A172 (cell line): ENCODE measurements around the gene SLC35D1. TPM values are rescaled to one million over a fixed set of nuclear protein-coding genes. Genes with fewer than 3 reads are reported as not detected.
"Not testable (repeated sequence)": the region's sequence is repeated elsewhere in the genome, so short reads cannot be mapped to it uniquely, and the experiment has no call there.

Experiments
- DNase-seq: peaks from one replicate; pipeline ENCODE4 v3.0.0-alpha.2; 2015; ENCODE audit warnings: low spot score
- total RNA-seq: library from RNA; depleted of rRNA; stranded (reverse); fragments of >200 nt; shearing (Covaris generic); gene quantifications from 2 replicates; pipeline ENCODE4 v1.2.3, GENCODE V29; 2014; rRNA removed

Gene SLC35D1
- 14.1 and 15.2 TPM in 2 replicates for total RNA-seq

DNA sequence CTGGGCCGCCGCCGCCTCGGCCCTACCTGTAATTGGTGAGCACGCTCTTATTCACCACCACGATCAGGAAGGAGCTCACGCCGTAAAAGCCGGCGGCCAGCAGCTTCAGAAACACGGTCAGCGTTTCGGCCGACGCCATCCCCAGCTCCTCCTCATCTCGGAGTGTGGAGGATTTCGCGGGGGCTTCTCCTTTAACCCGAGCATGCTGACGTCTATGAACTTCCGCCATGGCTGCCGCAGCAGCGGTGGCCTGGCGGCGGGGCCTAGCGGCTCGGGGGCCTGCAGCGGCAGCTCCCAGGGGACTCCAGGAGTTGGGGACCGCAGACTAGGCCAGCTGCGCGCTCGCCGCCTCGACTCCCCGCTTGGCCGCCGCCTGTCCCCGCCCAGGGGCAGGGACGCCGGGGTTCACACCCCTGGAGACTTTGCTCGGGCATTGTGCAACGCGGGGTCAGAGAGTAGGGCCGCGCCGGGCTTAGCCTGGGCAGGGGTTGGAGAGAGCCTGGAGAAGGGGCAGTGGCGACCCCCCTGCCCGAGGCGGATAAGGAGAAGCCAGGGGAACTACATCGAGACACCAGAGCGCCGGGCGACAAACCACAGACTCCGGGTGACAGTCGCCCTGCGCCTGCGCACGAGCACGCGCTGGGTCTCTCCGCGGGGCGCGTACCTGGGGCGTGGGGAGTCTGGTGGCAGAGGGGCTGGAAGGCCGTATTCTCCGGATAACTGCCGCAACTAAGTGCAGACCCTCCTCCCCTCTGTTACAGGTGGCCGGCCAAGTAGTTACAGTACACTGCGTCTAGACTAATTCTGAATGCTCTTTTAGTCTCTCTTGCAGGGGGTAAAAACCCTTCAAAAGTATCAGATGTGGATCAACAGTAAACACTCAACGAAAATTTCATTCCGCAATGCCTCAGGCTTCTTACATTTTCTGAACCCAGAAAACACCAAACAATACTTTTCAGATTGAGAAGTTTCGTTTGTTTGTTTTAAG lies at the start of gene SLC35D1:
SLC35D1 (minus strand) TSS at position 364 of the 988 bp plus-strand sequence; CDS start at position 229, 135 bp downstream.
- peak; percentile 32 for DNase-seq

DNA sequence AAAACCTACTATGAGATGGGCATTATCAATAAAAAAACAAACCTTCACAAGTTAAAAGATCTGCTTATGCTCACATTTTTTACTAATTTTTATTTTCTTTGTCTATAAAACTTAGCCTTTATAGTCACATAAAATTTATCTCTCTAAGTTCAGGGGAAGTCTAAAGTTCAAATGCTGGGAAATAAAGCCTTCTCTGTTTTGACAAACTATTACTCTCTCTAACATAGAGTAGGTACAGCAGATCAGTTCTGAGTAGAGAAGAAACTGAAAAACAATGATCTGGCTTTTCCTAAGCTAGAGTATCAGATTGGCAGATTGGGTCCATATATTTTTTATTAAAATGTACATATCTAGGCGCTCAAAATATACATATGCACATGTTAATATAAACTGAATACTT lies 49.6 kb upstream of the SLC35D1 start:
- no peak for DNase-seq

DNA sequence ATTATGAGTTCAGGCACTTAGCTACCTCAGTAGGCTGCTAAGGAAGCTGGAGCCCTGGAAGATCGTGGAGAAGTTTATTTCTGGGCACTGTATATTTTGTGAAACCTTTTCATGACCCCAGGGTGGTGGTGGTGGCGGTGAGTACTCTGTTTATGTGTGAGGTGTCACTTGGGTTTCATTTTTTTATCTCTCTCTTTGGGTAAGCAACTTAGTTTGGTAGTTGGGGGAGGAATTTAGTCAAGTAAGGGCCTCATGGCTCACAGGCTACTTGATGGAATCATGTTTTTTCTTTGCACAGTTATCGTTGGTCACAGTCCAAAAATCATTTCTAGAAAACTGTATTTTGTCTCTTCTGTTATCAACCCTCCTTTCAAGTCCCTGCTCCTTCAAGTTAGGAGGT lies 46.9 kb upstream of the SLC35D1 start:
- DNase-seq, result no peak

DNA sequence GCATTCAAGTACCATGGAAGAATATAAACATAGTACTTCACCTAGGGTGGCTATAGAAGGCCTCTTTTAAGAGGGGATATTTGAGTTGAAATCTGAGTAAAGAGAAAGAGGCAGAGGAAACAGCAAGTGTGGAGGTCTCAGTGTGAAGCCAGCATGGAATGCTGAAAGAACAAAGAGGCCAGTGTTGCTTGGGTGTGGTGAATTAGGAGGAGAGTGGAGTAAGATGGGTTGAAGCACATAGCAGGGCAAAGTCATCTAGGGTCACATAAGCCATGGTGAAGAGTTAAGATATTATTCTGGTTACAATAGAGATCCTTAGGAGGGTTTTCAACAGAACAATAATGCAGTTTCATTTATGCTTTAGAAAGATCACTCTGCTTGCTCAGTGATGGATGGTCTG lies 43.4 kb upstream of the SLC35D1 start:
- no peak for DNase-seq

DNA sequence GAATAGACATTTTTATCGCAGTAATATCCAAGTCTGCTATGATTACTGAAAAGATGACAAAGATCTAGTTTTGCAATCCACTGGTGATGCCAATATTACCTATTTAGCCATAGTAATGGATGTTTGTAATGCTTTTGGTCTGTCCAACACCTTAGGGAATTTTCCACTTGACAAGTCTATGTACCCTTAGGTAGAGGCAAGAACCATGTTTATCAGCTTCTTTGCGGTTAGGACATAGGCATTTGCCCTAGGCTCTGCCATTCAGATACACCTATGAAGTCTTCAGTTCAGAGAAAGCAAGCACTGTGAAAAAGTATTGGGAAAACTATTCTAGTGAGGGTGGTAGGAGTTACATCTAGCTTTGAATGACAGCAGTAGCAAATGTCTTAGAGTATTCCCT lies 40.2 kb upstream of the SLC35D1 start:
- DNase-seq, result no peak

DNA sequence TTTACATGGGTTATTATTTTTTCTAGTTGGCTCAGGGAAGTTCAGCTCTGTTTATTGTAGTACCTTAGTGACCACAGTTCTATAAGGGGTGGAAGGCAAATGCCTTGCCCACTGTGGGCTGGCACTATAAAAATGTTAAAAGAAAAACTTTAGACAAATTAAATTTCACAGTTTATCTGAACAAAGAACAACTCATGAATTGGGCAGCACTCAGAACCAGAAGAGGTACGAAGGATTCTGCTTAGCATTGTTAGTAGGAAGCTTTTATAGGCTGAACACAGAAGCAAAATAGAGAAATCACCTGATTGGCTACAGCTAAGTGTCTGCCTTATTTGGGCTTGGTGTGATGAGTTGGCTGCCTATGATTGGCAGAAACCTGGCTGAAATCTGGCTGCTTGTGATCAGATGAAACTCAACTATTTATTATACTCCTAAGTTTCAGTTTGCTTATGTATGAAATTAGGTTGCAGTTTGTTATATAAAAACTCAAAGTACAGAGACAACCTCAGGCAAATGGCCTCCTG lies 35.8 kb upstream of the SLC35D1 start:
- no peak for DNase-seq

DNA sequence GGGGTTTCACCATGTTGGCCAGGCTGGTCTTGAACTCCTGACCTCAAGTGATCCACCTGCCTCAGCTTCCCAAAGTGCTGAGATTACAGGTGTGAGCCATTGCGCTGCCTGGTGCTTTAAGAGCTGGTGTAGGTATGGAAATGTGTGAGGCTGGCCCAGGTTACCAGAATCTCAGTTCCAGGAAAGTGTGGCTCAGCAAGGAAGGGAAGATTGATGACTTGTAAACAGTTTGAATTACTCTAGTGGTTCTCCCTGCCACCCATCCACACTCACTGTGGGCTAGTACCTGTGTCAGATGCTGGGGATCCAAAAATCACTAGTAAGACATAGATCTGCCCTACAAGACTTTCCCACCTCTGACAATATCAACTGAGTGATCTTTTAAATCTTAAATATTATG lies 34.5 kb upstream of the SLC35D1 start:
- no peak for DNase-seq

DNA sequence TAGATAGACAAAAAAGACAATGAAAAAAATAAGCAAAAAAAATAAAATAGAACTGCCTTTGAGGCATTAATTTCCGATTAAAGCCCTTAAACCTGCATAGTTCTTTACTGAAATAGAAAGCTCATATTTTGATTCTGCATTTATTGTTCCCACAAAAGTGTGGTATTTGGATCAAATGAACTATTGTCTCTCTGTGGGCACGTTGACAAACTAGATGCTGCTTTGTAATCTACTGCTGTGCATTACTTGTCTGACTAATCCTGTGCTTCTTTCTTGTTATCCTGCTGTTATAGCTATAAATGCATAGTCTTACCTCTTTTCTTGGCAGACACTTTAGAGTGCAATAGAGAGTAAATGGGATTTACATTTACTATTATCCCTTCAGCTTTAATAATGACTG lies 31.4 kb upstream of the SLC35D1 start:
- no peak for DNase-seq

DNA sequence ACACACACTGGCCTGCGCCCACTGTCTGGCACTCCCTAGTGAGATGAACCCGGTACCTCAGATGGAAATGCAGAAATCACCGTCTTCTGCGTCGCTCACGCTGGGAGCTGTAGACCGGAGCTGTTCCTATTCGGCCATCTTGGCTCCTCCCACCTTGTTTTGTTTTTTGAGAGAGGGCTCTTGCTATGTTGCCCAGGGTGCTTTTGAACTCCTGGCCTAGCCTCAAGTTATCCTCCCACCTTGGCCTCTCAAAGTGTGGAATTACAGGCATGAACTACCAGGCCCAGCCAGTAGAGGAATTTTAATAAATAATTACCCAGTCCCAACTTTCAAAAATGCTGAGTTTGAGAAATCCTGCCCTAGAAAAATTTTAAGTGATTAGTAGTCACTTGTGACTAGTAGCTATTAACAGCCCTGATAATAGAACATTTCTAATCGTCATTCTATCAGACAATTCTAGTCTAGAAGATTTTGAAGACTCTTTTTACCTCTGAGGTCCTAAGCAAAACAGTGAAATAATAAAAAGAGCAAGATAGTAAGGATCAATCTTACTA lies 30.9 kb upstream of the SLC35D1 start:
- DNase-seq, result no peak

DNA sequence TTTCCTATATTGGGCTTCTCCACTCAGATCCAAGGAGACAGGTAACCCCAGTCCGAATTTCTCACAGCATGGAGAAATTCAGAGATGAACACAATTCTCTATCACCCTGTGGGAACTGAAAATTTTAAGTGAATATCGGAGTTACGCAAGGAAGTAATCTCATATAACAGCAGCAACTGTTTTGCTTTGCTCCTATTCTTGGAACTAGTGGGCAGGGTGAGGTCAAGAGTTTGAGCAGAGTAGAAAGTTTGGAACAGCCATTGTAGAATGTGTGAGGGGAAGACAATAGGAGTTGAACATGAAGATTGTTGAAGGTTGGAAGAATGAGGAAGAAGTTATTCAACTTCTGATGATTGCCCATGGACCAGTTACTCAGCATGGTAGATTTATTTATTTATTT lies 24.3 kb upstream of the SLC35D1 start:
- DNase-seq, result no peak

DNA sequence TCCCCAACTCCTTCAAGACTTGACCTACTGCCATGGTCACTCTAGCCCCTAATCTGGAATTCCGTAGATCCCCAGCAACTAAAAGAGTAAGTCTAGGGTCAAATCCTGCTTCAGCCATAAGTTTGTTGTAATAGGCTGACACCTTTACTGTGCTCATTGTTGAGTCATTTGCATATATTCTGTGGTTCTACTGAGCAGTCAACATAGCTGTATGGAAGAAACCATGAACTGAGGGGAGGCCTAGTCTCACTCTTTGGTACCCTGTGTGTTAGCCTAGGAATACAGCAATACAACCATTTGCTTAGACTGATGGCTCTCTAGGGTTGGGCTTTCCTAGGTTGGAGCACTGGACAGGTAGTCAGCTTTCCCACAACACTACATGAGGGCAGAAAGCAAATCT lies 23.6 kb upstream of the SLC35D1 start:
- DNase-seq, result no peak

DNA sequence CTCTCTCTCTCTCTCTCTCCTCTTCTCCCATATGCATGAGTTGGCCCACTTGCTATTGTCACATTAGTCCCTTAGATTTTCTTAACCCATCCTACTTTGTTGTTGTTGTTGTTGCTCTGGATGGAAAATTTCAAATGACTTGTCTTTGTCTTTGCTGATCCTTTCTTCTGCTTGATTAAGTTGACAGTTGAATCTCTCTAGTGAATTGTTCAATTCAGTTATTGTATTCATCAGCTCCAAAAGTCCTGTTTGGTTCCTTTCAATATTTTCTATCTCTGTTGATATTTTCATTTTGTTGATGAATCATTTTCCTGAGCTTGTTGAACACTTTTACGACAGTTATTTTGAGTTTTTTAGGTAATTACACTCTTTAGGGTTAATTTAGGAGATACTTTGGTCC lies 18.8 kb upstream of the SLC35D1 start:
- DNase-seq, result no peak

DNA sequence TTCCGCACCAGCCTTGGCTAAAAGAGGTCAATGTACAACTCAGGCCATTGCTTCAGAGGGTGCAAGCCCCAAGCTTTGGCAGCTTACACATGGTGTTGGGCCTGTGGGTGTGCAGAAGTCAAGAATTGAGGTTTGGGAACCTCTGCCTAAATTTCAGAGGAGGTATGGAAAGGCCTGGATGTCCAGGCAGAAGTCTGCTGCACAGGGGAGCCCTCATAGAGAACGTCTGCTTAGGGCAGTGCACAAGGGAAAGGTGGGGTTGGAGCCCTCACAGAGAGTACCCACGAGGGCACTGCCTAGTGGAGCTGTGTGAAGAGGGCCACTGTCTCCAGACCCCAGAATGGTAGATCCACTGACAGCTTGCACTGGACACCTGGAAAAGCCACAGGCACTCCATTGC lies 13.7 kb upstream of the SLC35D1 start:
- not testable (repeated sequence) for DNase-seq

DNA sequence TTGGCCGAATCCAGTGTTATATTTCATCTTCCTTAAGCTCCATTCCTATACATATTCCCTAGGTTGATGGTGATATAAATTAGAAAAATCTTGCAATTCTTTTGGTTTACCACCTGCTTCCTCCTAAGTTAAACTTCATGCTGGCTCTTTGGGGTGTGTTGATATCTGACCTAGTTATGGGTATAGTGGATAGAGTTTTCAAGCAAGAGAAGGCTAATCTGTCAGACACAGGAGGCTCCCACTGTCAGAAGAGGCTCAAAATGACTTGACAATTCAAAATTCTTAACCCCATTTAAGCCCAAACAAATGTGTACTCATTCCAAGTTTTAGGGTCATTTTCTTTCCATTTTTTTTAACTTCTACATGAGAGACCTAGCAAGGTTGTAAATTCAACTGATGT lies 8.5 kb upstream of the SLC35D1 start:
- no peak for DNase-seq

DNA sequence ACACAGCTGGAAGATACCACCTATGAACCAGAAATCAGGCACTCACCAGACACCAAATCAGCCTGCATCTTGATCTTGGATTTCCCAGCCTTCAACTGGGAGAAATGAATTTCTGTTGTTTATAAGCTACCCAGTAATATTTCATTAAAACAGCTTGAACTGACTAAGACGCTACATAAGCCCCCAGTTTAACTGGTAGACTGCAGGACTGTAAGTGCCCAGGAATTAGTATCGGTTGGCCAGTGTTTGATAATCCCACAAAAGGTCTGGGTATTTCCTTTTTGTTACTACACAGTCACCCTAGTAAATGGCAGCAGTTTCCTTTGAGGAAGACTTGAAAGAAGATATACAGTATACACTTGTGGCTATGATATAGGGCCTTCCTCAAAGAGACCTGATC lies 7.3 kb upstream of the SLC35D1 start:
- DNase-seq, result no peak

DNA sequence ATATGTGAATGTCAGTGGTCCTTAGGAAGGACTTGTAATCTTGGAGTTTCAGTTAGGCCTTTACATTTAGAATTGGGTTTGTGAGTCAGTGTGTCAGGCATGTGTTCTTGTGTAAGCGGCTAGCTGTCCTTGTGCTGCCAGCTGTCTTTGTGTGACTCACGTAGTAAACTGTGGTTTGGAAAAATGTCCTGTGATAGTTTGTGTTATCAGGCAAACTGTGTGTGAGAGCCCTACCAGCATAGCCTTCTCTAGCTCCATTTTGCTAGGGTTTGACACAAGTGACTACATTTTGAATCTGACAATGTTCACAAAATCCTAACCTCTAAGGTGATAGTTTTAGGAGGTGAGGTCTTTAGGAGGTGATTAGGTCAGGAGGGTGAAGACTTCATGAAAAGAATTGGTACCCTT lies 6.9 kb upstream of the SLC35D1 start:
- peak; percentile 89 for DNase-seq

DNA sequence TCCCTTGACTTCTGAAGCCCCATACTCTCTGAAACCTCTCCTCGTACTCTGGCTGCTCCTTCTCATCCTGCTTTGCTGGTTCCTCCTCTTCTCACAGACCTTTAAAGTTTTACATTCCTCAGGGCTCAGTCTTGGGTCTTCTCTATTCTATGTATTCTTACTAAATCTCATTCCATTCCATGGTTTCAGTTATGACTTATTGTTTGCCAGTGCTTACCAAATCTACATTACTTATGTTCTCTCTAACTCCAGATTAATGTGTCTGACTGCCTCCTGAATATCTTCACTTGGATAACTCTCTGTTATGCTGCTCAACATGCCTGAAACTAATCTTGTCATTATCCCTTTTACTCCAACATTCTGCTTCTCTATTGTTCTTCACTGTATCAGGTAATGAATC lies 5.4 kb upstream of the SLC35D1 start:
- no peak for DNase-seq

DNA sequence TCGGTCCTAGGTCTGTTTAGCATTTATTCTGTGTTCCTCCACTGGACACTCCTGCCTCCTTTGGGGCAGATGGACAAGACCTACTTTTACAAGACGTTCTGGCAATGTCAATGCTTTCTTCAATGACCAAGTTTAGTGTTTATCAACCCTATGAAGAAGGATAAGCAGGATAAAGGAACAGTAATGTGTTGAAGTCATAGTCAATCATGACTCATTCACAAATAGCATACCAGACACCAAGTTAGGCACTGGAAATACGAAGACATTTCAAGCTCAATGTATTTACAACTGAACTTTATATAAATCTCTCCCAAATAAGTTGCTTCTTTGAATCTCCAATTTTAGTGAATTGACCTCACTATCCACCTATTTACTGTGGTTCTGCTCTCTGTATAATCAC lies 4.8 kb upstream of the SLC35D1 start:
- DNase-seq, result no peak

DNA sequence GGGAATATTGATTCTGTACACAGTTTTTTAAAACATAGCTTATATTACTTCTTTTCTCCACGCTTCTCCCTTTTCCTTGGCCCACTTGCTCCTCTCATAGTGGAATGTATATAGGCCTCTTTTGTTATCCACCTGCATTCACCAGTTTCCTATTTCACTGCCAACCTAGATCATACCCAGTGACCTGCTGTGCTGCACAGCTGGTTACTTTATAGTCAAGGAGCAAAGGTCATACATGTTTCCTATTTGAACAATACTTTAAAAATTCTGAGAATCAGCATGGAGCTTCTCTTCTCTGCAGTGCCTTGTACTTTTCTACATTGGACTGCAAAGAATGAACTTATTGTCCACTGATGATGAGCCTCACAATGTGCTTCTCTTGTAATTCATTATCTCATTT lies 4.3 kb upstream of the SLC35D1 start:
- no peak for DNase-seq

DNA sequence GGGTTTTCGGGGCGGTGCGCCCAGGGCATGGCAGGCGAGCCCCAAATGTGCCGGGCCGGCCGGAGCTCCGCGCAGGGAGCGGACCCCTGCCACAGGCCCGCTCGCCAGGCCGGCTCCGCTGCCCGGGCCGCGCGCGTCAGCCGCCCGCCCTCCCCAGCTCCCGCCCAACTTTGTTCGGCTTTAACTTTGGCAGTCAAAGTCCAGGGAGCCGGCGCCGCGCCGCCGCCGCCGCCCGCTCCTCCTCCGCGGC lies 488 bp downstream of the SLC35D1 start:
- no peak for DNase-seq

DNA sequence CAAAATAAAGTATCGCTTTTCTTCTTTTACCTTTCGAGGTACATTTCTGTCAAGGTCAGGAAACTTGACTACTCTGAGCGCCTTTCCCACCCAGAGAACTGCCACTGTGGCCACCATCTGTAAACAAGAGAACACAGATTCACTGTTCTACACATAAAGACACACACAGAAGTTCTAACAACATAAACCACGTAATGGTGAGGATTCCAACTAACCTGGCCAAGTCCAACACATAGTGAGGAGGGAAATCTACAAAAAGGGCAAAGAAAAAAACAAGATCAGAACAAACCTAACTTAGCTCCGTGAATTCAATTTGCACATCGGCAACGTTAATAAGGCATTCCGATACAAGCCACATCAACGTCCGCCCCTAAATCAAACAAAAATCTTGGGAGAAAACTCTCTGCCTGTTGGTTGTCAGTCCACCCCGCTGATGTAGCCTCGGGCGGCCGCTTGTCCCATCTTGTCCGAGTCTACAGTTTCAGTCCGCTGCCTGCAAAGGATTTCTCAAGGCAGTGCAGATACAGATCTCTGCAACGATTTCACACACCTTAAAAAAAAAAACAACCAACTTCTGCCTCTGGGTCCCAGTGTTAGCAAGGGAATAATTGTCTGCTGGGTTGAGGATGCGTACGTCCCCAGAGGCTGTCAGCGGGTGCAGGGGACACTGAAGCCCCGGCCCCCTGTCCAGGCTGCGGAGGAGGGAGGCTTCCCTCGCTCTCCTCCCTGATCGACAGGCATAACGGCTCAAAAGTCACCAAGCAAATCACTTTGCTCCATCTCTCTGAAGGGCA lies 1.0 kb downstream of the SLC35D1 start:
- peak; percentile 26 for DNase-seq

DNA sequence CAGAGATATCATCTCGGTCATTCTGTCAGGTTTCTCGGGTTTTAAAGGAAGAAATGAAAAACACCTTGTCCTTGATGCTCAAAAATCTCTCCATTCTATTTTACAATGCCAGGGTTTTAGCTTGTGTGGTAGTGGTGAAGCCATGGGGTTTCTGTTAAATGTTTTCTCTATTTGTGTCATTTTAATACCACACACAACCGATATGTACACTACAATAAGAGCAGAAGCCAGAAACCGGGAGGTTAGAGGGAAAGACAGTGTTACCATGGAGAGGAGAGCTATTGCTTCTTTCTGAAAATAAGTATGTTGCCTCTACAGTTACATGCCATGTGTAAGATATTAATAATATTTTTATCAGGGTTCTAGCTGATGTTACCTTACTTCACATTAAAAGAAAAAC lies 2.8 kb downstream of the SLC35D1 start:
- no peak for DNase-seq
